IPS-NIHi7 (cell line): Measurements from ENCODE around the gene MGLL.
A peak's percentile ranks its signal among the peaks of the same experiment; 100 is the strongest.
"Not testable (repeated sequence)": the region's sequence is repeated elsewhere in the genome, so short reads cannot be mapped to it uniquely, and the experiment has no call there.

Experiments used
- DNase-seq: peaks from one replicate; pipeline ENCODE4 v3.0.0; 2012; ENCODE audit warnings: mixed read lengths; ENCODE audit errors: extremely low spot score

The MGLL gene

GRCh38 chr3:127709320-127710060, 112.8 kb downstream of the MGLL start:
- no peak for DNase-seq

- DNase-seq: no peak
Measured at GRCh38 chr3:127708837-127709236, 113.5 kb downstream of the MGLL start.

GRCh38 chr3:127707851-127708411, 114.4 kb downstream of the MGLL start:
- no peak for DNase-seq

GRCh38 chr3:127706785-127707351, 115.4 kb downstream of the MGLL start:
- DNase-seq: no peak

GRCh38 chr3:127706312-127706711, 116.0 kb downstream of the MGLL start:
- DNase-seq: no peak

GRCh38 chr3:127704840-127705239, 117.5 kb downstream of the MGLL start:
- DNase-seq: not testable (repeated sequence)

GRCh38 chr3:127702151-127702578, 120.2 kb downstream of the MGLL start:
- no peak for DNase-seq

- no peak for DNase-seq
Measured at GRCh38 chr3:127701280-127701911, 120.9 kb downstream of the MGLL start.

- no peak for DNase-seq
Measured at GRCh38 chr3:127700406-127700805, 121.9 kb downstream of the MGLL start.

GRCh38 chr3:127699416-127700300, 122.7 kb downstream of the MGLL start:
- DNase-seq: no peak

- DNase-seq: no peak
Measured at GRCh38 chr3:127698691-127699415, 123.5 kb downstream of the MGLL start.

GRCh38 chr3:127698286-127698685, 124.0 kb downstream of the MGLL start:
- DNase-seq: no peak

GRCh38 chr3:127697551-127698240, 124.6 kb downstream of the MGLL start:
- DNase-seq: peak; percentile 71

- DNase-seq: peak; percentile 33
Measured at GRCh38 chr3:127694467-127695215, 127.7 kb downstream of the MGLL start.

- no peak for DNase-seq
Measured at GRCh38 chr3:127693336-127693843, 128.9 kb downstream of the MGLL start.

- no peak for DNase-seq
Measured at GRCh38 chr3:127692501-127693335, 129.6 kb downstream of the MGLL start.

GRCh38 chr3:127691974-127692373, 130.3 kb downstream of the MGLL start:
- no peak for DNase-seq

GRCh38 chr3:127691489-127691888, 130.8 kb downstream of the MGLL start:
- no peak for DNase-seq
